Stimulated activated CD4-positive, alpha-beta T cell treated with anti-CD3 and anti-CD28 coated beads, Interleukin-2, amount 100 ng/mL, for 4 hours (primary cell): ENCODE results near the gene RPS6KA1.
"Not testable (repeated sequence)": the region's sequence is repeated elsewhere in the genome, so short reads cannot be mapped to it uniquely, and the experiment has no call there.

ENCODE experiments used
- DNase-seq: peaks from one replicate; pipeline ENCODE4 v3.0.0-alpha.2; 2020; ENCODE audit warnings: low read depth

RPS6KA1 gene

DNA sequence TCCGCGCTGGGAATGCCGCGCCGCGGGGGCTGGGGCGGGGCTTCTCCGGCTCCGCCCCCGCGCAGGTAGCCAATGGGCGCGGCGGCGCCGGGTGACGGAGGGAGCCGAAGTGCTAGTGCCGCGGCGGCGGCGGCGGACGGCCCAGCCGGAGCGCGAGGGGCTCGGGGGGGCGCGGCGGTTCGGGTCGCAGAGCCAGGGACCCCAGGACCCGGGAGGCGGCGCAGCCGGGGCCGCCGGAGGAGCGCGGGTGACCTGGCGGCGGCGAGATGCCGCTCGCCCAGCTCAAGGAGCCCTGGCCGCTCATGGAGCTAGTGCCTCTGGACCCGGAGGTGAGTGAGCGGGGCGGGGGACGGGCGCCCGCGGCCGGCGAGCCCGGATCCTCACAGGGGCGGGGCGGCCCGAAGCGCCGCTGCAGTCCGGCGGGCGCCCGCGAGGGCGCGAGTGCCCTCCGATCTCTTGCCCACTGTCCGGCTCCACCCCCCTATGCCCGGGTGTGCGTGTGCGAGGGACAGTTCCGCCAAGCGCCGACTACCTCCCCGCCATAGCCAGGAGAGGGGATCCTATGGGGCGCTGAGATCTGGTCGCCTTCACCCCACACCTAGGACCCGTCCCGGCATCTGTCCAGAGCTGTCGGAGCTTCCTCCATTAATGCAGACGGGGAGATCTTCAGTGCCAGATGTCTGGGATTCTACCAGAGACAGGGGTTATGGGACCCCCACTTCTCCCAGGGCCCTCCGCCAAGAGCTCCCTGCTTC is at the start of gene RPS6KA1:
Gene RPS6KA1, plus strand, starts transcription at position 107 of the 755 bp plus-strand sequence. Its CDS starts 160 bp downstream, at position 267.
- peak; percentile 46 for DNase-seq

DNA sequence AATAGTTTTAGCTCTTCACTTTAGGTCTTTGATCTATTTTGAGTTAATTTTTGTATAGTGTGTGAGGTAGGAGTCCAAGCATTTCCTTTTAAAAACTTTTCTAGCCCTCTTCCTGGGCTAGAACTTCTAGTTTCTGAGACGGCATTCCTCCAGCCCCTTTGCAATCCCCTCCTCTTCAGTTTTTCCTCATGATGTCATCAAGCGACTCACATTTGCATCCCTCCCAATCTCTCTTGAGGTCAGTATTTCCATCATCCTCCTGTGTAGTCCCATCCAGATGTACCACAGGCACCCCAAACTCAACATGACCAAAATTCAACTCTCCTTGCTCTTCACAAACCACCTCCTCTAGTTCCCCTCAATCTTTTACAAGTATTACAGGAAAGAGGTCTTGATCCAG is 46.6 kb upstream of the RPS6KA1 start:
- DNase-seq: no peak

DNA sequence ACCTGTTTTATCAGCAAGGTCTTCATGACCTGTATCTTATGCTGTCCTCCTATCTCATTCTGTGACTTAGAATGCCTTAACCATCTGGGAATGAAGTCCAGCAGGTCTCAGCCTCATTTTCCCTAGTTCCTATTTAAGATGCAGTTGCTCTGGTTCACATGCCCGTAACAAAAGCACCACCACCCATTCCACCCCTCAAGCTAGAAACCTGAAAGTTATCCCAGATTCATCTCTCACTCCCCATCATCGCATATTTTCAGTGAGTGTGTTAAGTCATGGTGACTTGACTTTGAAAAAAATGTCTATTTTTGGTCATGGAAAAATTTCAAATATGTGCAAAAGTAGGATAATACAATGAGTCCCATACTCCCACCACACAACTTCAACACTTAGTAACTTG is 45.6 kb upstream of the RPS6KA1 start:
- no peak for DNase-seq

DNA sequence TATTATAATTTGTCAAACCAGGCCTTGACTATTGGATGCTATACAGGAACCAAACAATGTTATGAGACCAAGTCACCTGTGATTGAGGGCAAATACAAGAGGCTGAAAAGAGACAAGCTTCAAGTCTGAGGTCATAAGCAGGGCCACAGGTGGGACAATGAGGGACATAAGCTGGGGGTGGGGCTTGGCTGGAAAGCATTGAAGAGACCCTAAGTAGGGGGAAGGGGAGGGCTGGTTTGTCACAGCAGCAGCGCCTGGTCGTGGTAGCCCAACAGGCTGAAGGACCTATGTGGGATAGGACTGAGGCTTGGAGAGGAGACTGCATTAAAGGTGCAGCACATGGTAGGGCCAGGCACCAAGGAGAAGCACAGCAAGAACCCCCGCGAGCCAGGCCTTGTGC is 39.4 kb upstream of the RPS6KA1 start:
- no peak for DNase-seq

DNA sequence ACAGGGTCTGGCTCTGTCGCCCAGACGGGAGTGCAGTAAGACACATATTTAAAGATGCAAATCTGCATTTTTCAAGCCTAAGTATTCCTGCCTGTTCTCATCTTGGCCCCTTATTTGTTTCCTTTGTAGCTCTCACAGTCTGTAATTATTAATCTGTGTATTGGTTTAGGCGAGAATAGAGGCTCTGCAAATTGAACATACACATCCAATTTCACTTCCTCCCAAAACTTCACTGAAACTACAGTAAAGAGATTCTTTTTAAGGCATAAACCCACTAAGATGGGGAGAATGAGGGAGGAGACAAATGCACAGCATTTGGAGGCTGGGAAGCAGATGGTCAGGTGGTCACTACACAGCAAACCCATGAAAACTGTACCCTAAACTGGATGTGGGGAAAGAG is 36.3 kb upstream of the RPS6KA1 start:
- no peak for DNase-seq

DNA sequence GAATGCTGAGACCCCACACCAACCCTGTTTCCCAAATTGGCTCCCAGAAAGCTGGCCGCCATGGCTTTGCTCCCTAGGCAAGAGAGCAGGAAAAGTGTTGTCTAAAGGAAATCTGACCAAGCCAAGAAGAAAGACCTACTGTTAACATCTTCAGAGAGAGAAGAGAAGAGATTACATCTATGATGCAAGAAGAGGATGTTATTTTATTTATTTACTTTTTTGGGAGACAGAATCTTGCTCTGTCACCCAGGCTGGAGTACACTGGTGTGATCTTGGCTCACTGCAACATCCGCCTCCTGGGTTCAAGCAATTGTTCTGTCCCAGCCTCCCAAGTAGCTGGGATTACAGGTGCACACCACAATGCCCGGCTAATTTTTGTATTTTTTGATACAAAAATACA is 35.6 kb upstream of the RPS6KA1 start:
- DNase-seq: no peak

DNA sequence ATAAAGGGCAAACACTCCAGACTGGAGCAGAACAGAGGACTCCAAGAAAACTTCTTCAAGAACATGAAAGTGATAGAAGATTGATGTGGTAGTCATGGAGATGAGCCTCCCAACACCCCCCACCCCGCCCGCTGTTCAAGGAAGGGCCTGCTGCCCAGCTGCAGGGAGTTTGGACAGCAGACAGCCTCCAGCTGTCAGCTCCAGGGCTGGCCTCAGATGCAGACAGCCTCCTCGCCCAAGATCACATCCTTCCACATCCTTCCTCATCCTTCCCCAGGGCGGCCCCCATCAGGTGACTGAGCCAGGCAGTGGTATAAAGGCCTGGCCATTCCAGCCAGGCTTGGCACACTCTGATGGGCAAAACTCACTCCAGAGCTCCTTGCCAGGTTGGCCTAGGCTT is 32.7 kb upstream of the RPS6KA1 start:
- no peak for DNase-seq

DNA sequence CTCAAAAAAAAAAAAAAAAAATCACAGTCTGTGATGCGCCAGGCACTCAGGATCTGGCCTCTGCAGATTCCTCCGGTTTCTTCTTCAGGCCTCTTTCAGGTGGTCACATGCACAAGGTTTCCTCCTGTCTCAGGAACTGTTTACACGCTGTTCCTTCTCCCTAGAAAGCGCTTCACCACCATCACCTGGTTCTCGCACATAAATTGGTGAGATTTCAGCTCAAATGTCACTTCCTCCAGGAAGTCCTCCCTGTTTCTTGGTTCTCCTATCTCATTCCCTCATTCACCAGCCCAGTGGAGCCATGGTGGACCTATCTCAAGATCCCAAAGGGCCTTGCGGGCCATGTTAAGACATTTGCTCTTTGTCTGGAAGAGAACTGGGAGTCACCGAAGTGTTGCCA is 30.7 kb upstream of the RPS6KA1 start:
- DNase-seq: no peak

DNA sequence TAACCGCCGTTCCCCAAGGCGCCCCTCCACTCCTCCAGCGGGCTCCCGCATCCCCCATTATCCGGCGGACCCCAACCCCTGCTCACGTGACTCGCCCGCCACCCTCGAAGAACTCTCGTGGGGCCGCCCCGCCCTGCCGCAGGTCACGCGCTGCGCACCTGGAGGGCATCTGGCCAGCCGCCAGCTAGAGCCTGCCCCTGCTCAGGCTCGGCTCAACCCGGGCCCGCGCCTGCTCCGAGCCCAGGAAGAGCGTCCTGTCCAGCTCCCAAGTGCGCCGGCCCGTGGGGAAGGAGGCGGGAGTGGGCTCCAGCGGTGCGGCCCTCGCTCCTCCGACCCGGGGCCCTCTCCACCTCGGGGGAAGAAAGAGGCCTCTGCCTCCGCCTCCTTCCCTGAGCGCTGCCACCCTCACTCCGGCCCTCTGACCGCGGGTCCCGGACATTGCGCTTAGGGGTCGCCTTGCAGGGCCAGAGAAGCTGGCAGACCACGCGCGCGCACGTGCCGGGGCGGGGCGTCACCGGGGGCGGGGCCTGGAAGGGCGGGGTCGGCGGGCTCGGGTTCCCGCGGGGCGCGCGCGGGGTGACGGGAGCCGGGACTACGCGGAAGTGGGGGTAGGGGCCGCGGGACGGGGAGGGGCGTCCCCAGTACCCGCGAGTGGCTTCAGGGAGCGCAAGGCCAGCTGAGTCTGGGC is 28.9 kb upstream of the RPS6KA1 start:
- peak; percentile 87 for DNase-seq

DNA sequence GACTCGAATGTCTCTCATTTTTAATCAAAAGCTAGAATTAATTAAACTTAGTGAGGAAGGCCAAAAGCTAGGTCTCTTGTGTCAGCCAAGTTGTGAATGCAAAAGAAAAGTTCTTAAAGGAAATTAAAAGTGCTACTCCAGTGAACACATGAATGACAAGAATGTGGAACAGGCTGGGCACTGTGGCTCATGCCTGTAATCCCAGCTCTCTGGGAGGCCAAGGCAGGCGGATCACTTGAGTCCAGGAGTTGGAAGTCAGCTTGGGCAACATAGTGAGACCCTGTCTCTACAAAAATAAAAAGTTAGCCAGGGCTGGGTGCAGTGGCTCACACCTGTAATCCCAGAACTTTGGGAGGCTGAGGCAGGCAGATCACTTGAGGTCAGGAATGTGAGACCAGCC is 18.9 kb upstream of the RPS6KA1 start:
- not testable (repeated sequence) for DNase-seq

DNA sequence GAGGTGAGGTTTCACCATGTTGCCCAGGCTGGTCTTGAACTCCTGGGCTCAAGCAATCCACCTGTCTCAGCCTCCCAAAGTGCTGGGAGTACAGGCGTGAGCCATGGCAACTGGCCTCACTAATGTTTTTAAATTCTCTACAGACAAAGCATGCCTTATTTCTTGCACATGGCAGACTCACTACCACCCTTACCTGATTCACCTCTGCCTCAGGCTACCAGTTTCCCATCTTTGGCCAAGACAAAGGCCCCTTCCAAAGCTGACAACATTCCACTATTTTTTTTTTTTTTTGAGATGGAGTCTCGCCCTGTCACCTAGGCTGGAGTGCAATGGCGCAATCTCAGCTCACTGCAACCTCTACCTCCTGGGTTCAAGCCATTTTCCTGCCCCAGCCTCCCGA is 13.7 kb upstream of the RPS6KA1 start:
- not testable (repeated sequence) for DNase-seq

DNA sequence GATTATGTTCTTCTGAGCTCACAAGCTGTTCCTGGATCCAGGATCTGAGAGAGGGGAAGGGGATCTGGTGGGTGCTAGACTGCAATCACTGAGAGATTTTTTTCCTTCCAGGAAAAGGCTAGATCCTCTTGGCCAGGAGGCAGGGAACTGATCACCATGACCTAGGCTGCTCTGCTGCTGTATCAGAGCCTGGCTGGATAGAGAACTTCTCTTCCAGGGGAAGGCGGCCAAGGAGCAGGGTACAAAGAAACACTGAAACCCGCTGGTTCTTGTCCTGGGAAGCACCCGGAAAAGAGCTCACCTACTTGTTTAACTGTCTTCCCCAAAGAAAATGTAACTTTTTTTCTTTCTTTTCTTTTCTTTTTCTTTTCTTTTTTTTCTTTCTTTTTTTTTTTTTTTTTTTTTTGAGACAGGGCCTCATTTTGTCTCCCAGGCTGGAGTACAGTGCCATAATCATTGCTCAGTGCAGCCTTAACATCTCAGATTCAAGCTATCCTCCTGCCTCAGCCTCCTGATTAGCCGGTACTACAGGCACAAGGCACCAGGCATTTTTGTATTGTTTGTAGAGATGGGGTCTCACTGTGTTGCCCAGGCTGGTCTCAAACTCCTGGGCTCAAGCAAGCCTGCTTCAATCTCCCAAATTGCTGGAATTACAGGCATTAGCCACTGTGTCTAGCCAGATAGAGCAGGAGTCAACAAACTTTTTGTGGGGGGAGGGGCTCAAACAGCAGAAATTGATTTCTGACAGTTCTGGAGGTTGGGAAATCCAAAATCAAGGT is 12.4 kb upstream of the RPS6KA1 start:
- DNase-seq: no peak

DNA sequence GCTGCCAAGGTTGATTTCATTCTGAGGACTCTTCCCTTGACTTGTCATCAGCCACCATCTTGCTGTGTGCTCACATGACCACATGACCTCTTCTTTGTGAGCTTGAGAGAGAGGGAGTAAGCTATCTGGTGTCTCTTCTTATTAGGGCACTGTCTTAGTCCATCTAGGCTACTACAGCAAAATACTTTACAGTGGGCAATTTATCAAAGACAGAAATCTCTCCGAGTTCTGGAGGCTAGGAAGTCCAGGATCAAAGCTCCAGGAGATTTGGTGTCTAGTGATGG is 11.9 kb upstream of the RPS6KA1 start:
- no peak for DNase-seq

DNA sequence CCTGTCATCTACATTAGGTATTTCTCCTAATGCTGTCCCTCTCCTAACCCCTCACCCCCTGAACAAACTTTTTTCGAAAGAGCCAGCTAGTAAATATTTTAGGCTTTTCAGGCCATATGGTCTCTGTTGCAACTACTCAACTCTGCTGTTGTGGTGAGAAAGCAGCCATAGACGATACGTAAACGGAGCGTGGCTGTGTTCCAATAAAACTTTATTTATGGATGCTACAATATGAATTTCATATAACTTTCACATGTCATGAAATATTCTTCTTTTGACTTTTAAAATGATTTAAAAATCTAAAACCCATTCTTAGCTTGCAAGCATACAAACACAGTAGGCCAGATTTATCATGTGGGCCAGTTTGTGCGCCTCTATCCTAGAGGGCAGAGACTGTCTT is 11.2 kb upstream of the RPS6KA1 start:
- no peak for DNase-seq

DNA sequence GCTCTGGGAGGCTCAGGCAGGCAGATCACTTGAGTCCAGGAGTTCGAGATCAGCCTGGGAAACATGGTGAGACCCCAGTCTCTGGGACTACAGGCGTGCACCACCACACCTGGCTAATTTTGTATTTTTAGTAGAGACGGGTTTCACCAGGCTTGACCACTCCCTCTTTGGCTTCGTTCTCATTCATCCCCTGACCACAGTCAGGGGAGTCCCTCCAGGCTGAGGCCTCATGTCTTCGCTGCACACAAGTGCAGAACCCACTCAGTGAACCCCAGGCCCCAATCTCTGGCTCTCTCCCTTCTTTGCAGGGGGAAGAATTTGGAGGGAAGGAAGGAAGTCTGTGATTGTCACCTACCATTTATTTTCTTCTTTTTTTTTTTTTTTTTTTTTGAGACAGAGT is 9.2 kb upstream of the RPS6KA1 start:
- DNase-seq: no peak

DNA sequence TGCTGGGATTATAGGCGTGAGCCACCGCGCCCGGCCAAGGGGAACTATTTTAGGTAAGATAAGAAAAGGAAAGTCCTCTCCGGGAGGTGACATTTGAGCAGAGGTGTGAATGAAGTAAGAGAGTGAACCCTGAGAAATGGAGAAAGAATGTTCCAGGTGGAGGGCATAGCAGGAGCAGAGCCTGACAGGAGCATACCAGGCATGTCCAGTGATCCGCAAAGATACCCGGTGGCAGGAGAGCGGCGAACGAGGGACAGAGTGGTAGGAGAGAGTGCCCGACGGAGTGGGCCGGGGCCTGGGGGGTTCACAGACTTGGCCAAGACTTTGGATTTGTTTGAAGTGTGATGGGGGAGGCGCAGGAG is 7.9 kb upstream of the RPS6KA1 start:
- no peak for DNase-seq

DNA sequence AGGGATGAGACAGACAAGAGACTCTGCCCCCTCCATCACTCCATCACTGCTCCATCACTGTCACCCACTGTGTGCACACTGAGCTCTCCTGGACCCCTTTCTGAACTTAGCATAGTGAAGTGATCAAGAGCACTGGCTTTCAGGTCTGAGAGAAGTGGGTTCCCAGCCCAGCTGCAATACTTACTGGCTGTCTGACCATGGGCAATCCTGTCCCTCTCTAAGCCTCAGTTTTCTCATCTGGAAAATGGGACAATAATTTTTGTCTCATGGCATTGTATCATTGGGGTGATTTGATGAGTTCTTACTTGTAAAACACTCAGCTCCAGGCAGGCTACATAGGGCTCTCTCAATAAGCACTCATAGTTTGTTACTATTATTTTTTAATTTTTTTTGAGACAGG is 7.5 kb upstream of the RPS6KA1 start:
- no peak for DNase-seq

DNA sequence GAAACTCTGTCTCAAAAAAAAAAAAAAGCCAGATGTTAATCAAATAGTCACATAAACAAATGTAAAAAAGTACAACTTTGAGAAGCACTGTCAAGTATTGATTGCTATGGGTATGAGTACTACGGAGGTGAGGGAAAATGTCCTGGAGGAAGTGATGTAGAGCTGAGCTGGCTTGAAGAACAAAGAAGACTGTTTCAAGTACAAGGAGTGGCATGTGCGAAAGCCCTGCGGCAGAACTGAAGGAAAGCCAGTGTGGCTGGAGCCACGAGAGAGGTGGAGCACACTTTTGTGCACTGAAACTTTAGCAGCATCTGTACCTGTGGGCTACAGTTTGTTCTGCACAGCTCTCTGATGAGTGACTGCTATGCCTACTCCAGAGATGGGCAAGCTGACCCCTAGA is 5.4 kb upstream of the RPS6KA1 start:
- DNase-seq: no peak

DNA sequence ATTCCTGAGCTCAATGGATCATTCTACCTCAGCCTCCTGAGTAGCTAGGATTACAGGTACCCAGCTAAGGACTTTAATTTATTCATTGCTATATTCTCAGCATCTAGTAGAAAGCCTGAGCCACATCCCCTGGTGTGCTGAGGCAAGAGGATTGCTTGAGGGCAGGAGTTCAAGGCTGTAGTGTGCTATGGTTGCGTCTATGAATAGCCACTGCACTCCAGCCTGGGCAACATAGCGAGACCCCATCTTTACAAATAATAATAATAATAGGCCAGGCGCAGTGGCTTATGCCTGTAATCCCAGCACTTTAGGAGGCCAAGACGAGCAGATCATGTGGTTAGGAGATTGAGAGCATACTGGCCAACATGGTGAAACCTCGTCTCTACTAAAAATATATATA is 3.3 kb upstream of the RPS6KA1 start:
- DNase-seq: no peak

DNA sequence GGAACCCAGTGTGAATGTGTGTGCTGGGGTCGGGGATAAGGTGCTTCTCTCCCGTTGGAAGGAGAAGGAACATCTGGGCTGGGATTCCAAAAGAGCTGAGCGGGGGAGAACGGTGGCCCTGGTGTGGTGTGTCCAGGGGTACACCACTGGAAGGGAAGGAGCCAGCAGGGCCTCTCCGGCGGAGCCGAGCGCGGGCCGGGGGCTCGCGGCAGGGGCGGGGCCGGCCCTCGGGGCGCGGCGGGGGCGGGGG is 231 bp upstream of the RPS6KA1 start:
- DNase-seq: no peak

DNA sequence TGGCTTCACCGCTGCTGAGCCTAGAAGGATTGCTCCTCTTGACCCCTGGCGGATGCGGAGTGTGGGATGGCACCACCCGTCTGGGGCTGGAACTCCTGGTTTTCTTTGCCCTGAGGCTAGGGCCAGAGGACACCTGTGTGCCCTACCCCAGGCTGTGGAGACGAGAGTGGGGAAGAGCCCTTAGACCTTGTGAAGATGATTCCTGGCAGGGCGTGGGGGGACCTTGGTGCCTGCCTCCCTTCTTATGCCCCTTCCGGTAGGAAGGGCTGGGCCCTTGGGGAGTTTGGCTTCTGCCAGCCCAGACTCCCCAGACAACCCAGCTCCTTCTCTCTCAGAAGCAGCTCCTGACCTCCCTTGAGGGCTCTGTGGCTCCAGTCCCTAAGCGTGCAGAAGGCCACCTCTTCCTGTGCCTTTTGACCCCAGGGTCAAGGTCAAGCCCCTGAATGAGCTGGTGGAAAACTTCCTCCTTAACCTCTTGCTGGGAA is 891 bp downstream of the RPS6KA1 start:
- DNase-seq: no peak

DNA sequence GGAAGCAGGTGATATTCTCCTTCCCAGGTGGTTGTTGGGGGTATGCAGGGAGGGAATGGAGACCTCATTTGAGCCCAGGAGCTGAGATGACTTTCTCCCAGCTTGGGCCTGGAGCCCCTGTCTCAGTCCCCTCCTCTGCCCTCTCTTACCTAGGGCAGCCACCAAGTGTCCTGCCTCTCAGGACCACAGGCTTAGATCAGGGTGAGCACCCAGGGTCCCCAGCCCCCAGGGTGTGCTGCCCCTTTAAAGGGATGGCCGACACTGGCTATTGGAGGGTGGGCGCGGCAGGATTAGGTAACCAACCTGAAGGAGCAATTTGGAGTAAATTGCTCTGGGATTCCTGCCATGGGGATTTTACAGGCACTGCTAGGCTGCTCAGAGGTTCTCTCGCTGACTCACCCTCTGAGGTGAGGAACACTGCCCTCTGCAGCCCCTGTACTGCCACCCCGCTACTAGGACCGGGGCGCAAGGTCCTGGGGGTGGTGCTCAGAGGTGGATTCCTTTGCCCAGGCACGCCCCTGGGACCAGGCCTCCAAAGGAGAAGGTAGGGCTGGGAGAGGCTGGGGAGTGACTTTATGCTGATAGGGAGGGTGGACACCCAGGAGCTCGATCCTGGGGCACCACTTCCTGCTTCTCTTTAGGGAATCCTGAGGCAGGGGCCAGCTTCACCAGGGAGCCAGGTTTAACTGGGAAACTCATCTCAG is 1.5 kb downstream of the RPS6KA1 start:
- DNase-seq: no peak

DNA sequence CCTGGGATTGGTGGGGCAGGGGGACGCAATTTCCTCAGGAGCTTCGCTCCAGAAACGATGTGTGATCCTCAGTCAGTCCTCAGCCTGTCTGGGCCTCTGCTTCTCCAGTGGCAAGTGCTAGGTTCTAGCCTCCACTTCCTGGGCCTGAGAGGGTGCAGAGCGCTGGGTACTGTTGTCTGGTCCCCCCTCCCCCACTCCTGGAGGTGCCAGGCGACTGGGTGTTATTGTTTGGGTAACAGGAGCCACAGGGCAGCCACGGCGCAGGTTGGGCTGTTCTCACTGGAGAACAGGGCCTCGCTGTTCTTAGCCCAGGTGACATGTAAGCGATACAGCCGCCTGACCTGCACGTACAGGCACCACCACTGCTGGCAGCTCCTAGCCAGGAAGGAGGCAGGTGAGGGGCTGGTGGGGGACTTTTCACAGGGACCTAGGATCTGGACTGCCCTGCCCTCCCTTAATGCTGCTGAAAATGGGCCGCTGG is 2.1 kb downstream of the RPS6KA1 start:
- DNase-seq: no peak
